T-helper 1 cell treated with Interleukin-12 subunit alpha and Interleukin-12 subunit beta and Interleukin-4 antibody, amounts not matched to agents 30 μg/mL and 1 μg/mL, for 36 hours (primary cell): Measurements from ENCODE around the gene DLX5.
"Not testable (repeated sequence)": the region's sequence is repeated elsewhere in the genome, so short reads cannot be mapped to it uniquely, and the experiment has no call there.

ENCODE experiments used
- H3K27ac Mint-ChIP-seq: one replicate; pipeline ENCODE4 v1.8.0; 2021; ENCODE audit warnings: mild to moderate bottlenecking, mixed read lengths
- H3K27me3 Mint-ChIP-seq: one replicate; pipeline ENCODE4 v1.8.0; 2021; ENCODE audit warnings: low read depth, mixed read lengths
- H3K36me3 Mint-ChIP-seq: one replicate; pipeline ENCODE4 v1.8.0; 2021; ENCODE audit warnings: low read depth, mixed read lengths
- H3K4me1 Mint-ChIP-seq: one replicate; pipeline ENCODE4 v1.8.0; 2021; ENCODE audit warnings: low read depth, mixed read lengths
- H3K4me3 Mint-ChIP-seq: one replicate; pipeline ENCODE4 v1.8.0; 2021; ENCODE audit warnings: mild to moderate bottlenecking, moderate library complexity, mixed read lengths
- H3K9me3 Mint-ChIP-seq: one replicate; pipeline ENCODE4 v1.8.0; 2021; ENCODE audit warnings: mixed read lengths

The DLX5 gene

GRCh38 chr7:97024209-97025129, at the start of gene DLX5:
DLX5 (minus strand) TSS chr7:97024831; CDS start chr7:97024623, 208 bp downstream.
- H3K9me3 Mint-ChIP-seq, result no peaks in the 10 kb centered on the region
- H3K27me3 Mint-ChIP-seq, result peaks cover 88% of the 10 kb centered on the region
- H3K4me3 Mint-ChIP-seq, result no peak within 1 kb of the TSS
- peaks cover 6% of the 10 kb centered on the region for H3K36me3 Mint-ChIP-seq
- H3K27ac Mint-ChIP-seq, result peak within 1 kb of the TSS; percentile 65
- H3K4me1 Mint-ChIP-seq, result peaks cover 30% of the 10 kb centered on the region

- not testable (repeated sequence) for H3K4me1 Mint-ChIP-seq, H3K27ac Mint-ChIP-seq, H3K4me3 Mint-ChIP-seq, H3K9me3 Mint-ChIP-seq, H3K36me3 Mint-ChIP-seq
- H3K27me3 Mint-ChIP-seq, result peaks cover 12% of the 10 kb centered on the region
These were observed 47.4 kb upstream of the DLX5 start for GRCh38 chr7:97072025-97072424.

- Mint-ChIP-seq H3K36me3 (no peaks in the 10 kb centered on the region), H3K27ac (no peak overlapping the region), H3K9me3 (no peaks in the 10 kb centered on the region), H3K4me1 (no peaks in the 10 kb centered on the region), H3K27me3 (peaks cover 4% of the 10 kb centered on the region), H3K4me3 (no peak overlapping the region)
These were observed 40.4 kb upstream of the DLX5 start for GRCh38 chr7:97064972-97065587.

GRCh38 chr7:97064020-97064419, 39.4 kb upstream of the DLX5 start:
- Mint-ChIP-seq H3K27me3 (peaks cover 4% of the 10 kb centered on the region), H3K9me3 (peaks cover 4% of the 10 kb centered on the region), H3K36me3 (no peaks in the 10 kb centered on the region), H3K4me3 (no peak overlapping the region), H3K27ac (no peak overlapping the region), H3K4me1 (no peaks in the 10 kb centered on the region)

GRCh38 chr7:97043281-97043680, 18.6 kb upstream of the DLX5 start:
- H3K27ac Mint-ChIP-seq, result no peak overlapping the region
- H3K27me3 Mint-ChIP-seq, result peaks cover 23% of the 10 kb centered on the region
- H3K36me3 Mint-ChIP-seq, result no peaks in the 10 kb centered on the region
- H3K4me3 Mint-ChIP-seq, result no peak overlapping the region
- H3K9me3 Mint-ChIP-seq, result no peaks in the 10 kb centered on the region
- H3K4me1 Mint-ChIP-seq, result no peaks in the 10 kb centered on the region

GRCh38 chr7:97039374-97040065, 14.9 kb upstream of the DLX5 start:
- Mint-ChIP-seq H3K4me1 (no peaks in the 10 kb centered on the region), H3K9me3 (no peaks in the 10 kb centered on the region), H3K27ac (no peak overlapping the region), H3K4me3 (no peak overlapping the region), H3K36me3 (no peaks in the 10 kb centered on the region), H3K27me3 (peaks cover 23% of the 10 kb centered on the region)

- H3K4me1 Mint-ChIP-seq, H3K27ac Mint-ChIP-seq, H3K9me3 Mint-ChIP-seq, H3K36me3 Mint-ChIP-seq, H3K4me3 Mint-ChIP-seq, H3K27me3 Mint-ChIP-seq: not testable (repeated sequence)
These were observed 9.7 kb upstream of the DLX5 start for GRCh38 chr7:97034213-97034852.

- Mint-ChIP-seq H3K9me3 (no peaks in the 10 kb centered on the region), H3K27me3 (peaks cover 65% of the 10 kb centered on the region), H3K4me1 (peaks cover 27% of the 10 kb centered on the region), H3K27ac (no peak overlapping the region), H3K36me3 (peaks cover 3% of the 10 kb centered on the region), H3K4me3 (no peak overlapping the region)
These were observed 3.0 kb upstream of the DLX5 start for GRCh38 chr7:97027427-97028234.

- Mint-ChIP-seq H3K27me3 (peaks cover 68% of the 10 kb centered on the region), H3K9me3 (no peaks in the 10 kb centered on the region), H3K4me1 (peaks cover 30% of the 10 kb centered on the region), H3K27ac (peak overlapping the region; percentile 52), H3K36me3 (peaks cover 6% of the 10 kb centered on the region), H3K4me3 (no peak overlapping the region)
These were observed 2.2 kb upstream of the DLX5 start for GRCh38 chr7:97026715-97027426.

- no peak overlapping the region for H3K4me3 Mint-ChIP-seq
- H3K27me3 Mint-ChIP-seq, result peaks cover 73% of the 10 kb centered on the region
- peaks cover 6% of the 10 kb centered on the region for H3K36me3 Mint-ChIP-seq
- peaks cover 30% of the 10 kb centered on the region for H3K4me1 Mint-ChIP-seq
- H3K27ac Mint-ChIP-seq, result no peak overlapping the region
- no peaks in the 10 kb centered on the region for H3K9me3 Mint-ChIP-seq
These were observed 1.5 kb upstream of the DLX5 start for GRCh38 chr7:97025983-97026714.

GRCh38 chr7:97025130-97025499, 484 bp upstream of the DLX5 start:
- Mint-ChIP-seq H3K4me3 (no peak overlapping the region), H3K36me3 (peaks cover 6% of the 10 kb centered on the region), H3K9me3 (no peaks in the 10 kb centered on the region), H3K4me1 (peaks cover 30% of the 10 kb centered on the region), H3K27me3 (peaks cover 81% of the 10 kb centered on the region), H3K27ac (no peak overlapping the region)

- Mint-ChIP-seq H3K27me3 (peaks cover 95% of the 10 kb centered on the region), H3K9me3 (no peaks in the 10 kb centered on the region), H3K27ac (peak overlapping the region; percentile 70), H3K4me3 (no peak overlapping the region), H3K36me3 (peaks cover 6% of the 10 kb centered on the region), H3K4me1 (peaks cover 28% of the 10 kb centered on the region)
These were observed 1.9 kb downstream of the DLX5 start for GRCh38 chr7:97022491-97023306.
